OCI-LY3 (cell line): ENCODE measurements around the gene MRRF.

Experiments used
- H2AFZ ChIP-seq: fragments of 200-600, 300-600 bp; shearing (Covaris generic); 2 replicates; pipeline ENCODE4 v1.6.0; 2014; ENCODE audit warnings: antibody characterized with exemption, low read depth, low read length
- H3K27ac ChIP-seq: fragments of 200-600, 300-600 bp; sonication (generic); 2 replicates; pipeline ENCODE4 v1.5.1; 2014; ENCODE audit warnings: mild to moderate bottlenecking, low read length, moderate library complexity, mixed read lengths
- H3K27me3 ChIP-seq: fragments of 200-600, 300-600 bp; sonication (generic); 2 replicates; pipeline ENCODE4 v1.6.1; 2014; ENCODE audit warnings: low read depth, low read length, mixed read lengths
- H3K36me3 ChIP-seq: fragments of 200-600, 300-600 bp; sonication (generic); replicated peaks from 2 replicates; pipeline ENCODE3; 2014; ENCODE audit warnings: low read depth, low read length, mixed read lengths
- H3K4me1 ChIP-seq: fragments of 300-600, 200-600 bp; sonication (generic); 2 replicates; pipeline ENCODE4 v1.6.1; 2014; ENCODE audit warnings: low read length, mixed read lengths
- H3K4me2 ChIP-seq: fragments of 200-600, 300-600 bp; sonication (generic); 2 replicates; pipeline ENCODE4 v1.6.1; 2014; ENCODE audit warnings: low read length, mixed read lengths
- H3K4me3 ChIP-seq: fragments of 300-600, 200-600 bp; sonication (generic); 2 replicates; pipeline ENCODE4 v1.5.1; 2014; ENCODE audit warnings: antibody characterized with exemption, mild to moderate bottlenecking, low read length, moderate library complexity
- H3K79me2 ChIP-seq: fragments of 300-600, 200-600 bp; shearing (Covaris generic); 2 replicates; pipeline ENCODE4 v1.6.1; 2014; ENCODE audit warnings: mild to moderate bottlenecking, low read length, mixed read lengths
- H3K9ac ChIP-seq: fragments of 300-600, 200-600 bp; shearing (Covaris generic); 2 replicates; pipeline ENCODE4 v1.6.0; 2014; ENCODE audit warnings: mild to moderate bottlenecking, low read length, moderate library complexity
- H3K9me3 ChIP-seq: fragments of 200-600, 300-600 bp; shearing (Covaris generic); 2 replicates; pipeline ENCODE4 v1.6.1; 2014; ENCODE audit warnings: low read length, mixed read lengths; ENCODE audit not compliant: insufficient read depth
- H4K20me1 ChIP-seq: fragments of 200-600, 300-600 bp; sonication (generic); 2 replicates; pipeline ENCODE4 v1.6.1; 2016; ENCODE audit warnings: low read length, mixed read lengths; ENCODE audit not compliant: insufficient read depth
- CTCF ChIP-seq: fragments of 200-600, 300-600 bp; sonication (generic); IDR thresholded peaks from 2 replicates; pipeline ENCODE4 v1.5.1; 2014; ENCODE audit warnings: antibody characterized with exemption, low read length, low read depth
- EZH2phosphoT487 ChIP-seq: fragments of 200-600 bp; shearing (Covaris generic); IDR thresholded peaks from 2 replicates; pipeline ENCODE4 v1.6.1; 2018; ENCODE audit warnings: antibody characterized with exemption, mixed run types, low read depth

MRRF gene

DNA sequence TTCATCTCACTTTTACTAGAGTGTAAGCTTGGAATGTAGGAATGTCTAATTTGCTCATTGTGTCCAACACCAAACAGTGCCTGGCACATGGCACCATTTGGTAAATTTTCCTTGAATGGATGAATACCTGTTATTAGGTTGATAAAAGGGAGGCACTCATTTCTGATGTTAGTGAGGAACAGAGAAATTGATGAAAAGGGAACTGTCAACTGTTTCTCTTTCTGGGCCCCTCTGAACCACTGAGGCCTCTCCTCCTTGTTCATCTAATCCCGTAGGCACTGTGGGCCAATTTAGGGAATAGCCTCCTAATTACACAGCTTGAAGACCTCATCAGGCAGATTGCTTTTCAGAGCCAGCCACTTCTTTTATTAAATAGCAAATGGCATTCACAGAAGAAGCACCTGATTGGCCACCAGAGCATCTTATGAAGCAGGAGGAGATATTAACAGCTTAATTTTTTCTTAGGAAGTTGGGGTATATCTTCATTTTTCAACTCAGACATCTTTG lies 22.6 kb downstream of the MRRF start:
- Histone ChIP-seq H3K9me3 (no peaks in the 10 kb centered on the region), H3K4me2 (peak overlapping the region; percentile 50), H3K4me3 (peak overlapping the region; percentile 19; the same call in 1 of the 2 replicates), H2AFZ (no peak overlapping the region), H3K36me3 (peaks cover 68% of the 10 kb centered on the region), H4K20me1 (peaks cover 26% of the 10 kb centered on the region), H3K79me2 (no peaks in the 10 kb centered on the region), H3K4me1 (peaks cover 25% of the 10 kb centered on the region), H3K27me3 (no peaks in the 10 kb centered on the region), H3K9ac (no peak overlapping the region), H3K27ac (peak overlapping the region; percentile 29)
- no peak for TF ChIP-seq EZH2phosphoT487
- no peak for TF ChIP-seq CTCF

DNA sequence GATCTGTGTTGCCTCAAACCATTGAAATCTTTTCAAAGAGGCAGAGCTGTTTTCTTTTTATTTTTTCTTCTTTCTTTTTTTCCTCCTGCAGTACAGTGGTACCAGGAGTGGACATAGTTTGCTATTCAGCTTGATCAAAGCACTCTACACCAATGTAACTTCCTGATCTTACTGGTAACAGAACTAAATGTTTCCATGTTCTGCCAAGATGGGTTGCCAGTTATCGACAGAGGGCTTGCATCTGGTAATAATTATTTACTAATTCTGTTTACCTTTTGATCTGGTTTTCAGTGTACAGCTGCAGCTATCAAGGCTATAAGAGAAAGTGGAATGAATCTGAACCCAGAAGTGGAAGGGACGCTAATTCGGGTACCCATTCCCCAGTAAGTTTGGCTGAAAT lies 26.8 kb downstream of the MRRF start:
- Histone ChIP-seq H3K4me2 (no peak overlapping the region), H4K20me1 (peaks cover 18% of the 10 kb centered on the region), H2AFZ (no peak overlapping the region), H3K36me3 (peaks cover 65% of the 10 kb centered on the region), H3K4me3 (no peak overlapping the region), H3K27me3 (no peaks in the 10 kb centered on the region), H3K4me1 (peaks cover 17% of the 10 kb centered on the region), H3K9ac (no peak overlapping the region), H3K27ac (no peak overlapping the region), H3K79me2 (no peaks in the 10 kb centered on the region), H3K9me3 (no peaks in the 10 kb centered on the region)
- no peak for TF ChIP-seq CTCF
- no peak for TF ChIP-seq EZH2phosphoT487

DNA sequence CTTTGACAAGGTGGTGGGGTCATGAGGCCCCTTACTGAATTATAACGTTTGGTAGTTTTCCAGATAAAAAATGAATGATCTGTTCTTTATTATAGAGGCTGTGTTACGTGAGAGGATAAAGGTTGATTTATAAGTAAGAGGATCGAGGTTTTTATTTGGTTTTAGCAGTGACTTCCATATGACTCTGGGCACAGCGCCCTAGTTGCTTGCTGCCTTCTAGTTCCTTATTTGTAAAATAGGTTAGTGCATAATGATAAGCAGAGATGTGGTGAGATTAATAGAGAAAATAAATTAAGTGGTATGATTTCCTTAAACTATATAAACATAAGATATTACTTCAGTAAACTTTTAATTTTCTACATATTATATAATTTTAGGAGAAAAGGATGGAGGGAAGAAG lies 29.8 kb downstream of the MRRF start:
- TF ChIP-seq CTCF (no peak), EZH2phosphoT487 (no peak)
- Histone ChIP-seq H3K4me2 (no peak overlapping the region), H3K27ac (no peak overlapping the region), H3K9me3 (no peaks in the 10 kb centered on the region), H2AFZ (no peak overlapping the region), H3K9ac (no peak overlapping the region), H3K79me2 (peaks cover 5% of the 10 kb centered on the region; the same call in 1 of the 2 replicates), H3K36me3 (peaks cover 54% of the 10 kb centered on the region), H4K20me1 (peaks cover 4% of the 10 kb centered on the region; the same call in 1 of the 2 replicates), H3K27me3 (no peaks in the 10 kb centered on the region), H3K4me3 (no peak overlapping the region), H3K4me1 (no peaks in the 10 kb centered on the region)

GRCh38 chr9:122297512-122297911 lies 32.8 kb downstream of the MRRF start:
- Histone ChIP-seq H3K4me3 (no peak overlapping the region), H3K9ac (no peak overlapping the region), H4K20me1 (peaks cover 8% of the 10 kb centered on the region; the same call in 1 of the 2 replicates), H3K4me2 (no peak overlapping the region), H3K27ac (no peak overlapping the region), H3K9me3 (no peaks in the 10 kb centered on the region), H3K4me1 (no peaks in the 10 kb centered on the region), H2AFZ (no peak overlapping the region), H3K36me3 (peaks cover 50% of the 10 kb centered on the region), H3K27me3 (no peaks in the 10 kb centered on the region), H3K79me2 (peaks cover 5% of the 10 kb centered on the region; the same call in 1 of the 2 replicates)
- TF ChIP-seq CTCF: no peak
- TF ChIP-seq EZH2phosphoT487: no peak
